Measurements from ENCODE around the gene MYBBP1A.

MYBBP1A gene

DNA sequence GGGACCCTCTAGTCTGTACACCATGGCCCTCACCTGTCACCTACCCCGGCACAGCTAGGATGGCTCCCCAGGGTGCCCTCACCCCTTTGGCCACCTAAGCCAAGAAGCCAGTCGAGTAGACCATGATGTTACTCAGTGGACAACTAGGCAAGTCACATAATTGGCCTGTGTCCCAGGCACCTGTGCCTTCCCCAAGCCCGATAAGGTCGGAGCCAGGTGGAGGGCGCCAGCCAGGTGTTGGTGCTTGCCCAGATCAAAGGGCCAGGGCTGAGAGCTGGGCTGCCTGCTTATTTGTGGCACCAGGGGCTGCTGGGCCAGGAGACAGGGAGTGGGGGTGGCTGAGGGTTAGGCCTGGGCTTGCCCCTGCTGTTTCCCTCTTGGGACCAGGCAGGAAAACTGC lies 39.7 kb downstream of the MYBBP1A start:
- no peak for FAIRE-seq

DNA sequence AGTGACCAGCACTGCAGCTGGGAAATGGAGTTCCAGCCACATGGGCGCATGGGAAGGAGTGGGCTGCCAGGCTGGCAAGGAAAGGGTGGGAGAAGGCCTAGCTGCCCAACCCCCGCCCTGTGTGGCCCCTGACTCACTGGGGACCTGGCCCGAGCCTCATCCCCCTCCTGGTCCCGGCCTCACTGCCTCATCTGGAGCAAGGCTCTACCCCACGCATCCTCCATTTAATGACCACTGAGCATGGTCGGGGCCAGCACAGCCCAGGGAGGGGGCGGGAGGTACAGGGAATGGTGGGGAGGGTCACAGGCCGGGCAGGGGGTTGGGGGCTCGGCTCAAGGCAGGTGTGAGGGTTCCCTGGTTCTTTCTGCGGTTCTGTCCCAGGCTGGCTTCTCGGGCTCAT lies 40.4 kb downstream of the MYBBP1A start:
- no peak for FAIRE-seq

DNA sequence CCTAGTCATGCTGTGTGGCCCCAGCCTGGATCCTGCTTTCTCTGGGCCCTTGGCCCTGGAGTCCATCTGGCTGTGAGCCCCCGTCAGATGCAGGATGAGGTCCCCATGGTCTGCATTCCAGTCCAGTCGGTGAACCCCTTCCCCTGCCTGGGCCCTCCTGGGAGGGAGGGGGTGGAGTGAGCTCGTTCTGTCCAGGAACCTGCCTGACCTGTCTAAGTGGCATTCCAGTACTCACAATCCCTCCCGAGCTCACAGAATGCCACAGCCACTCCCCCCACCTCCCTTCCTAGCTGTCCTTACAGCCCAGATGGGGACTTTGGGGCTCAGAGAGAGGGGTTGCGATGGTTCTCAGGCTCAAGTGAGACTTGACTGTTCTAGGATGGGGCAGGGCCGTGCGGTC lies 41.0 kb downstream of the MYBBP1A start:
- no peak for FAIRE-seq

DNA sequence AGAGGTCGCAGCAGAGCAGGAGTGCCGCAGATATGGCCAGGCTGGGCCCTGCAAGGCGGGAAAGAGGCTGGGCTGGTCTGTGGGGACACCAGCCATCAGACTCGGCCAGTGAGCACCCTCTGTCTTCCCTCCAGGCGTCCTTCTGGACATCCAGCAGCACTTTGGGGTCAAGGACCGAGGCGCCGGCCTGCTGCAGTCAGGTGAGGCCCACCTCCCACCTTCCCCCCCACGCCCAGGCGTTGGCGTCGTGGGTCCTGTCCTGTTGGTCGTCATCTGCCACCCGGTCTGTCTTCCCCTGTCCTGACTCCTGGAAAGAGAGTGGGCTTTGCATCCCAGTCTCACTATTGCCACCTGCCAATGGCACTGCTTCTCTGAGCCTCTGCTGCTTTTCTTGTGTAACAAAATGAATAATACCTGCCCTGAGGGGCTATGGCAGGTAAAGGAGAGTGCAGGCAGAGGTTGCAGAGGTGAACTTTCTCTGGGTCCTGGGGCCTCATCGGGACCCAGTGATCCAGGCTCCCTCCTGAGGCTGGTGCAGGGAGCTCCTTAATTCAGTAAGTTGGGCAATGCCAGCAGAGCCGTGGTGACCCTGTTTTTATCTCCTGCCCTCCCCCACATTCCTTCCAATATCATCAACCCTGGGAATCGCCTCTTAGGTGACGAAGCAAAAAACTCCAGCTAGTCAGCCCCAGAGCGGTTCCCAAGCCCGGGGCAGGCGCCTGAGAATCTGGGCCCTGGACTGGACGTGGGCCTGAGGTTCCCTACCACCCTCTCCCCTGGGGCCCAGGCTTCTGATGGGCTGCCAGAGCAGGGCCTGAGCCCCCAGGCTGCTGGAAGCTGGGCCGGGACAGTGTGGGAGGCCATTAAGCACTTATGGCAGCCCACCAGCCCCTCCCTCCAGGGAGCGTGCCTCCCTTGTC lies 41.8 kb downstream of the MYBBP1A start:
- FAIRE-seq: no peak

DNA sequence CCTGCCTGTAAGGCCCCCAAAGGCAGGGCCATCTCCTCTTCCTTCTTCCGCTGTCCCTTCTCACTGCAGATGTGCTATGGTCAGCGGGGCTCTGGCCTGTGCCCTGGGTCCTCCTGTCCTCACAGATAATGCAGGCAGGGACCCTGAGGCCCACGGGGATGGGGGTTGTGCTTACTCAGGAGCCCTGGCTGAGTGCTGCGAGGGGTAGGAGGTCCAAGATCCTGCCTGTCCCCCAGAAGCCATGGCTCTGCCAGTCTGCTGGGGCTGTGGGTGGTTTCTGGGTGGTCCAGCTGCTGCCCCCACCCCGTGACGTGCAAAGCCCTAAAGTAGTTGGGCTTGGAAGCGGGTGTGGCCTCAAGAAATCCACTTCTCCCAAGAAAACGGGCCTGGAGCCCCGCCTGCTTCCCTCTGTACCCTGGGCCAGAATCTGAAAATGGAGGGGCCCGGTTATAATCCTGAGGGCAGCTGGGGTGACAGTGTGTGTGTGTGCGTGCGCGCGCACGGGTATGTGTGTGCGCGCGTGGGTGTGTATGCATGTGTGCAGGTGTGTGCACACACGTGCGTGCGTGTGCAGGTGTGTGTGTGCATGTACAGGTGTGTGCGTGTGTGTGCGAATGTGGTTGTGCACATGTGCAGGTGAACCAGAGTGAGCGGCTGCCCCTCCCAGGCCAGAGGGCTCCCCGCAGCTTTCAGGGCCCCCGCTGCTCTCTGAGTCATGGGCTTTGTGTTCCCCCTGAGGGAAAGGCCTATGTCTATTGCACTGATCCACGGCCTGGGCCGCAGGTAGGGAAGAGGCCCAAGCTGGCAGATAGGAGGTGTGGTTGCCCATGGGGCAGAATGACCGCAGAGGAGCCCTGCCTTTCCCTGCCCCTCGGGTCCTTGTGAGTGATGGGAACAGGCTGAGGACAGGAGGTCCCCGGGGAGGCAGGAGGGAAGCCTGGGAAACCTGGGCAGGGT lies 42.8 kb downstream of the MYBBP1A start:
- no peak for FAIRE-seq

DNA sequence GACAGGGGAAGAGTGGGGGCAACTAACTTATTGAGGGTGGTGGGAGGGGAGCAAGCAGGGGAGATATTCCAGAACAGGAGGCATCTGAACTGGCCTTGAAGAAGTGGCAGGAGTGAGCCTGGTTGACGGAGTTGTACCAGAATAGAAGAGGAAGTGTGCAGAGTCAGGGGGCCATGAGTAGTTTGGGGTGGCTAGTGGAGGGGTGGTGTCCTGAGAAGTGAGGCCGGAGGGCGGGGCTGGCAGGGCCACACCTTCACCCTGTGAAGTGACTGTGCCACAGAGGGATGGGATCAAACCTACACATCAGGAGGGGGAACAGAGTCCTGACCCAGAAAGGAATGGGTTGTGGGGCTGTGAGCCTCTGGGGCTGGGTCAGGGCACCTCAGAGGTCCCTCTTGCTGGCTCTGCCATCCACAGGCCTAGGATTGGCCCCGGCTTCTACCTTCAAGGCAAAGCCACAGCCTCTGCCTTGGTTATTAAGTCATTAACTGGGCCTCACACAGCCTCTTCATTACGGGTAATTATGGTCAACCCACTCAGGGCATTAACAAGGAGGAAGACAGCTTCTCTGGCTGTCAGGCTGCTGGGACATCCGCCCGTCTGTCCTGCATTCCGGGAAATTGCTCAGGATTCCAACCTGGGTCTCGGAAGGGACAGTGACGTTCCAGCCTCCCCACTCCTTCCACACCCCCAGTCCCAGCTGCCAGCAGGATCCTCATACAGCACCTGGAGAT lies 43.8 kb downstream of the MYBBP1A start:
- FAIRE-seq: no peak

DNA sequence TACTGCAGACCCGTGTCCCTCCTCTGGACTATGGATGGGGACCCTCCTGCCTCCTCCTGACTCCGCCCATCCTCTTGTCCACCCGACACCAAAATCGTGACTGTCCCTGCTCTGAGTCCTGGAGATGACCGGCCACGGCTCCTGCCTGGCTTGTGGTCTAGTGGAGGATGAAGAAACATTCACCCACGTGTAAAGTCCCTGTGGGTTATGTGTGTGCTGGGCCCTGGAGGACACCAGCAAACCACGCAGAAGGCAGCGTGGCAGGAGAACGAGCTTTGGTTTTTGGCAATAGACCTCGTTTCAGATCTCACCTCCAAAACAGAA lies 44.6 kb downstream of the MYBBP1A start:
- FAIRE-seq: no peak

DNA sequence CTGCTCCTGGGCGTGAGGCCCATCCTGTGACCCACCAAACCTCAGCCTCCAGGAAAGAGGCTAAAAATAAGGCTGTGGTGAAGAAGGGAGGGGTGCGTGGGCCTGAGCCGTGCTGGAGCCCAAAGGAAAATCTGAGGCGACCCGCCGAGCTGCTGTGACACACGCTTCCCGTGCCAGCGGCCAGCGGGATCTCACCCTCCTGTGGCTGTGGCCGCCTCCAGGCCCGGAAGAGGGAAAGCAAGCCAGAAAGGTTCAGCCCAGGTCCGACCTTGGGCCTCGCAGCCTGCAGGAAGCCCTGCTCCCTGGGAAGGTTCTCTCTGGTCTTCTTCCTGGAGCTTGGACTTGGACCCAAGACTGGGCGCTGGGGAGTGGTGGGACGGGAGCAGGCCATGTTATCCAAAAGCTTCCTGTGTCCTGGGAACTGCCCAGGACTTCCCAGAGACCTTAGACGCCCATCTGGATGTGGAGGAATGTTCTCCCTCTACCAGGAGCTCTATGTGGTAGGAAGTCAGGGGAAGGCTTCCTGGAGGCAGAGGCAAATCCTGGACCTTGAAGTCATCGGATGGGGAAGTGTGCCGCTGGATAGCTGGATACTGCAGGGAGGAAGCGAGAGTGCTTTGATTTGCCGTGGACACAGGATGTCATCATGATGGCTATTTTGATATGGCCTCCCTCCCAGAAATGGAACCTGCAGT lies 45.1 kb downstream of the MYBBP1A start:
- no peak for FAIRE-seq

DNA sequence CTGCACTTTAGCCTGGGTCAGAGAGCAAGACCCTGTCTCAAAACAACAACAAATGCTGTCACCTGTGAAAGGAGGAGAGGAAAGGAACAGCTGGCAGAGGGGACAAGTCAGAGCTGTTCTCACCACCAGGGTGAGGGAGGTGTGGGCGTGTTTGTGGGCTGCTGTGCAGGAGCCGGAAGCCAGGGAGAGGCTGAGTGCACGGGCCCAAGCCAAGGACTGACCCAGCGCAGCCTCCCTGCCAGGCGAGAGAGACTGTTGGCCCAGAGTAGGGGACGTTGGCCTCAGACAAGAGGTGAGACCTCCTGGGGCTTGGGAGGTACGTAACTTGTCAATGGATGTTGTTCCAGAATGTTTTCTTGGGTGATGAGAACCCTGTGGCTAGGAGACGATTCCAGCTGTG lies 45.8 kb downstream of the MYBBP1A start:
- FAIRE-seq: no peak

DNA sequence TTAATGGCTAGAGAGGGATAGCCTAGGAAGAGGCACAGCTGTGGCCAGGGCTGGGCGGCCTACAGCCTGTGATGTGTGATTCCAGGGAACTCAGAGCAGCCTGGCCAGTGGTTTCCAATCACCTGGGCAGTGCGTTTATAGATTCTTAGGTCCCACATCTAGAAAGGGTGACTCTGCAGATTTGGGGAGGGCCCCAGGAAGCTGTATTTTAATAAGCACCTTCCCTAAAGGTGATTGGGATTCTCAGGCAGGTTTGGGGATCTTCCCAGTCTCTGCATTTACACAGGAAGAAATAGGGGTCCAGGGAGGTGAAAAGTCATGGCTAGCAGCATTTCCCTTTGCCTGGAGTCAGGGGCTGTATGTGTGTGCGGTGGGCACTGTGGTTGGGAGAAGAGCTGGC lies 47.0 kb downstream of the MYBBP1A start:
- FAIRE-seq: no peak

DNA sequence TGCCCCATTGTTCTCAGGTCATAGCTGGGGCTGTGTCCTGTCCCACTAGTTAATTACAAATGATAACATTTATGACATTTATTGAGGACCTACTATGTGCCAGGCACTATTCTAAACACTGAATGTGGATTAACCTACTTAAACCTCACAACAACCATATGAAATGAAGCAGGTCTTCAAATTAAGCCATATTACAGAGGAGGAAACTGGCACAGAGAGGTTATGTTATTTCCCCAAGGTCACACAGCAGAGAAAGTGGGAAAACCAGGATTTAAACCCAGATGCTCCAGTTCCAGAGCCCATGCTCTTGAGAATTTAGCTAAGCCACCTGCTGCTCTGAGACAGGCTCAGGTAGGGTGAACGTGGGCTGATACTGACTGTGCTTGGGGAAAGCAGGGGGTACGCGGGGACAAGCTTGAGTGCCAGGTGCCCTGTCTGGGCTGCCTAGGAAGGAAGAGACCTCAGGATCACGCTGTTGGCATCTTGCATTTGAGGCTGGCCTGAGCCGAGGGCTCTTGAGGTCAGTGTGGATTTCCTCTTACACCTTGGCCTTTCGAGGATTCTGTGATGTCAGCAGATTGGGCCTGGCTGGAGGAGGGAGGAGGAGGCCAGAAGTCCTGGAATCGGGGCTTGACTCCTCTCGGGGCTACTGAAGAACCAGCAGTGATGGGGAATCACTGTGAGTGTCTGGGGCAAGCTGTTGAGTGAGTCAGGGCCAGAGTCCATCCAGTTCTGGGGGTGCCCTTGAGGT lies 47.6 kb downstream of the MYBBP1A start:
- FAIRE-seq: no peak

DNA sequence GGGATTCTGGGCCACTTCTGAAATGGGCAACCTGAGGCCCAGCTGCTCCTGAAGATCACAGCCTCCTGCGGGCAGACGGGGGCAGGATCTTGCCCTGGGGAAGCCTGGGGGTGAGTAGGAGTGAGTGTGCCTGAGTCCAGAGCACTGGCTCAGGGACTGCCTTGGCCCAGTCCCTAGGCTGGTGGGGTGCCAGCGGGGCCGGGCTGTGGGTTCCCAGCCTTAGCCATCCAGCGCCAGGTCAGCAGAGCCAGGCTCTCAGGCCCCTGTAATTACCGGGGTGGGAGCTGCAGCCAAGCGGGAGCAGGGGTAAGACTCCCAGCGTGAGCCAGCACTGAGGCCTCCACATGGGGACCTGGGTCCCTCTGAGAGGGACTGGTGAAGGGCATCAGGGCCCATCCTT lies 48.3 kb downstream of the MYBBP1A start:
- FAIRE-seq: no peak

DNA sequence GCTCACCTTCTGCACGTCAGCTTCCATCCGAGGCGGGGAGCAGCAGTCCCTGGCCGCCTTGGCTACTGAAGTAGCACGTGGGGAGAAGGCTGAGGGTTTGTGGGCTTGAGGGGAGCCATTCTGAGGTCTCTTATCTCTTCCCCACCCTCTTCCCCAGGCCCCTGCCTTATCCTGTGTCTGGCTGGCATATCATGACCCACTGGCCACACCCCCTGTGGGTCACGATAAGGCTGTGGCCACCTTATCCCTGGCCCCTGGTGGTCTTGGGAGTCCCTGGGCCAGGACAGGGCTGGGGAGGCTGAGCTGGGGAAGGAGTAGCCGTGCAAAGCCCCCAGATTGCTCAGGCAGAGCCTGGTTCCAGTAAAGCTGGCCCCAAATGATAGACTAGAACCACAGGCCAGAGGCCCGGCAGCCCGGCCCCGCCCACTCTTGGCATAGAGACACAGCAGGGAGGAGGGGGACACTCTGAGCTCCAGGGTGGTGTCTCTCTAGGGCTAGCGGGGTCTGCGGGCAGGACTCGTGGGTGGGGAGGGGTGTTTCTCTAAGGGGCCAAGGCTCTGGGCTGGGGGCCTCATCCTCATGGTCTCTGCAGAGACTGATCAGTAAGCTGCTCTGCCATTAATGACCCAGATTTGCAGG lies 48.9 kb downstream of the MYBBP1A start:
- FAIRE-seq: no peak

DNA sequence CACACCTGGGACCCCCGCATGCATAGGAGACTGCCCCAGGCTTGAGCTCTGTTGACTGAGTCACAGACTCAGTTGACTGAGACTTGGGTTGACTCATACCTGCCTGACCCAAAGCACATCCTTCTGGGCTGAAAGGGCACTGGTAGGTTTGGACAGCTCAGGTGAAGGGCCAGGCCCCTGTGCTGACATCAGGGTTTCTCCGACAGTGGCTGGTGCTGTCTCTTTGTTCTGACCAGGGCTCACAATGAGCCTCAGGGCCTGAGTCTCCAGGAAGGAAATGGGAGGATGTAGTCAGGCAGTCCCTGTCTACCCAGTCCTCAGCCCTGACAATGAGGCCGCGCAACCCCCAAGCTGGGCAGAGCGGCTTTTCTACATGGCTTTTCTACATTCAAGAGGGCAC lies 50.0 kb downstream of the MYBBP1A start:
- FAIRE-seq: no peak

DNA sequence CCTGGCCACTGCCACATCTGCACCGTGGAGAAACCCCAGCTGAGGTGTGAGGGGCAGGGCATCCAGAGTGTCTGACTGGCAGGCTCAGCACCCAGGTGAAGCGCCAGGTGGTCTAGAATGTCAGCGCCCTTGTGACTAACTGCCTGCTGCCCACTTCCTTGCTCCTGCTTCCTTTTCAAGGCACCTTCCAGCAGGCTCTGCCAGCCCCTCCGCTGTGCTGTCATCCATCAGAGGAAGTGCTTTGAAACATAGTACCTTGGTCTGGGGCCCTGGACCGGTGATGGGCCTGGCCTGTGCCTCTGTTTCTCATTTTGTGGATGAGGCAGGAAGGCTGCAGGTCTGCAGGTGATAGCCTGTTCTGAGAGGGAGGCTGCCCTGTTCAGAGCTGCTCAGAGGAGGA lies 51.0 kb downstream of the MYBBP1A start:
- no peak for FAIRE-seq

DNA sequence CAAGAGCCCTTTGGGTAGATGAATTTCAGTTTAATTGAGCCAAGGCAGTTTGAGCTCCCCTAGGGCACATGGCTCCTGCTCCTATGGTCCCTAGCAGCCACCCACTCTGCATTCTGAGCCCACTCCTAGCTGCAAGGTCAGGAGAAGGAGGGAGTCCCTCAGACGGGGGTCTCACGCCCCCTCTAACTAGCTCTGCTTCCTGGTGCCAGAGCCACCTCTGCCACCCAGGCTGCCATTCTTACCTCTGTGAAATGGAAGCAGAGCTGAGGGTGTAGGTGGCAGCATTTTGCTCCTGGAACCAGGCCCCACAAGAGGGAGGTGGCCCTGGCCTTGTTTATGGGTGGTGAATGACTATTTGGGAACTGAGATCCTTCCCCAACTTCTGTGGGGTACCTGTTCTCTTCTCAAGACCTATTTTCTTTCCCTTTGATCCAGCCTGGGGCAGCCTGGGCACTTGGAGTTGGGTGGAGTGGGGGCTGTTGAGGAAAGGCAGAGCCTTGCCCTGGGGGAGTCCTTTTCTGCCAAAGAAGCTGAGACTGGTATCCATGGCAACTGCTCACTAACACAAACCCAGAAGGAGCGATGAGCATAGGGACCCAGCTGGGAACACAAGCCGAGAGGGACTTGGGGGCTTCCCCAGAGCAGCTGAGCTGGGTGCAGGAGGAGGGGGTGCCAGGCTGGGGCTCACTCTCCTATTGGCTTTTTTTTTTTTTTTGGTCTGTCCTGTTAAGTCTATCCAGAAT lies 51.7 kb downstream of the MYBBP1A start:
- no peak for FAIRE-seq

DNA sequence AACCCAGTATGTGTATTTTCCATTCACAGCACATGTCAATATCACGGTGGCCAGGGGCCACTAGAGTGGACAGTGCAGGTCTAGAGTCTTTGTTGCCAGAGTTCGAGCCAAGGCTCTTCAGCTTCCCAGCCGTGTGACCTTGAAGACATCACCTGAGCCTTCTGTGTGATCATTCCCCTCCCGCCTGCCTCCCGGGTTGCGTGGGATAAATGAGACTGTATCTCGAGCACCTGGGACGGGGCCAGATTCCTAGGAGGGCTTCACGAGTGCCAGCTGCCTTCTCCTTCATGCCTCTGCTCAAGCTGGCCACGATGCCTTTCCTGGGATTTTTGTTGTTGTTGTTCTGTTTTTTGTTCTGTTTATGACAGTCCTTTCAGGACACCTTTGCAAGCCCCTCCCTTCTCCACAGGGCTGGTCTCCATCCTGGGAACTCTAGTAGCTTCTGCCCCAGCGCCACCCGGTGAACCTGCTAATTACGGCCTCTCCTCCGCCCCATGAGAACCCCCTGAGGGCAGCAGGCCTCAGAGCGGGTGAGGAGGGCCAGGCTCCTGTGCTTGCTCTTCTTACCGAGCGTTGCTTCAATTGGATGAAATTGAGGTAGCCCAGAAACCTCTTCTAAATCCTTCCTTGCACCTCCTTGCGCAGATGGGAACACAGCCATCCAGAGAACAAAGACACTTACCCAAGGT lies 52.6 kb downstream of the MYBBP1A start:
- FAIRE-seq: no peak

DNA sequence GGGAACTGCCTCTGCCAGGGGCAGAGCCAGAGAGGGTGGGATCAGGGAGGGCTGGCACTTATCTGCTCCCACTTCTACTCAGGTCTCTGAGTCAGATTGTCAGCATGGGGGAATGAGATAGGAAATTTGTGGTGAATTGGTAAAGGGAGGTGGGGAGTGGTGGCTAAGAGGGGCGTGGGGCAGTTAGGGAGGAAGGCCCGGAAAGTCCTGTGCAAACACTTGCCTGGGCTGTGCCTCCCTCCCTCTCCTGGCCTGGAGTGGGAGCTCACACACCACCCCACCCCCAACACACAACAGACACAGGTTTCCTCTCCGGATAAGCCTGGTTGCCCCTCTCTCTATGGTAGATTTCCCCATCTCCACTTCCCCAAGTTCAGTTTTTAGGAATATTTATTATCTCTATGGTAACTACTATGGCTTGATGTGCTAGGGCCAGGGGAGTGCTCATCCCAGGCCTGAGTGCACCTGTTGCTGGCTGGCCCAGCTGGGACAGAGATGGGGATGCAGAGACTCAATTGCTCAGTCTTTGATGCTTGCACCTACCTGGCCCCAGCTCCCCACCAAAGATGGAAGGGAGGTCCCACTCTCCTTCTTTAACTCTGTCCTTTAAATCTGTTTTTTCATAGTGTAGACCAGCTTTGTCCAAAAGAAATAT lies 53.8 kb downstream of the MYBBP1A start:
- FAIRE-seq: no peak

DNA sequence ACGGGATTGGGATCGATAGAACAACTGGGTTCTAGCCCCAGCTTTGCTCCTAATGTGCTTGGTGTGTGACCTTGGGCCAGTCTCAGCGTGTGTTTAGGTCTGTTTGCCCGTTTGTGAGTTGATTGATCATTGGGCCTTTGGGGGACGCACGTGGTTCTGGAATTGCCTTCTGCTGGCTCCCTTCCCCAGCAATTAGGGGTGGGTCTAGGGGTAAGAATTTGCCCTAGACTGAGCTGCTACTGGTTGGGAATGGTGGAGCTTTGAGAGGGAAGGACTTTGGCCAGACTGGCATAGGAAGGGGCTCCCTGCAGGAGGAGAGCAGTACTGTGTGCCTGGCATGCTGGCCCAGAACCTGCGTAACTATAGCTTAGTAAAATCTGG lies 55.0 kb downstream of the MYBBP1A start:
- FAIRE-seq: no peak

Data from islet of Langerhans (tissue), 1 donor.